ENCODE measurements around the gene SPRY1. TPM values are rescaled to one million over a fixed set of nuclear protein-coding genes. Genes with fewer than 3 reads are reported as not detected.

Gene SPRY1
- total RNA-seq, 2 experiments from 2014 or later = 50.7 to 53.2 TPM

DNA sequence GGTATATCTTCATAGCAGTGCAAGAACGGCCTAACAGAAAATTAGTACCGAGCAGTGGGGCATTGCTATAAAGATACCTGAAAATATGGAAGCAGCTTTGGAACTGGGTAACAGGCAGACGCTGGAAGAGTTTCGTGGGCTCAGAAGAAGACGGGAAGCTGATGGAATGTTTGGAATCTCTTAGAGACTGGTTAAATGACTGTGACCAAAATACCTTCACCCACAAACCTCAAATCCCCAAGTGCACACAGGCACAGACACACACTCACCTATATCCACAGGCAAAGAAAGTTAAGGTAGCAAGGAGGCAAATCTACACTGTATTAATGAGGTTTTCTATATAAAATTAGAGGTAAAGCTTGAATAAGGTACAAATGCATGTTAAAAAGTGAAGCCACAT is 14.6 kb upstream of the SPRY1 start:
- ChIA-PET POLR2A (no interaction called here), CTCF (interaction anchor here (0.6 to 1.4 kb wide), 2 partner anchors 10 to 189 kb away, joined by 3 to 4 read pairs; no protein-coding TSS in a partner anchor)
- no peak for DNase-seq
- Mint-ChIP-seq H3K27ac (no peak overlapping the region), H3K27me3 (ENCODE audit: low read depth) (peaks cover 17% of the 10 kb centered on the region), H3K9me3 (ENCODE audit: insufficient read depth) (no peaks in the 10 kb centered on the region), H3K4me1 (ENCODE audit: low read depth) (no peaks in the 10 kb centered on the region), H3K36me3 (ENCODE audit: low read depth) (no peaks in the 10 kb centered on the region), H3K4me3 (no peak overlapping the region)
- ATAC-seq = no peak

DNA sequence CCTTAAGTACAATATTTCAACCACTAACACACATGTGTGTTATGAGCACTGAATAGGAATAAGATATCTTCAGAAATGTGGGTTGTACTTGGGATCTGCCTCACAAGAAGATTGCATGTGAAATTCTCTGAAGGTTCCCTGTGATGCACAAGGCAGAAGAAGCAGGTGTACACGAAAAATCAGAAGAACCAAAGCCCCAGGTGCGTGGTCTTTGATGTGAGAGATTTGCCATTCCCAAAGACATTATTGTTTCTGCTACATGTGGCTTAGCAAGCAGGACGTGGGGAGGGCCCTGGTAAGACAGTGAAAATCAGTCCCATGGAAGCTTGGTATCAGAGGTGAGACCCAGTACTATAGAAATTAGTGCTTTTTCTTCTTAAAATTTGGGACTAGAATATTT is 13.0 kb upstream of the SPRY1 start:
- Mint-ChIP-seq H3K9me3 (ENCODE audit: insufficient read depth) (no peaks in the 10 kb centered on the region), H3K36me3 (ENCODE audit: low read depth) (no peaks in the 10 kb centered on the region), H3K27me3 (ENCODE audit: low read depth) (peaks cover 14% of the 10 kb centered on the region), H3K4me1 (ENCODE audit: low read depth) (no peaks in the 10 kb centered on the region), H3K4me3 (no peak overlapping the region), H3K27ac (no peak overlapping the region)
- ATAC-seq = no peak
- DNase-seq = no peak
- ChIA-PET CTCF (no interaction called here), POLR2A (no interaction called here)

DNA sequence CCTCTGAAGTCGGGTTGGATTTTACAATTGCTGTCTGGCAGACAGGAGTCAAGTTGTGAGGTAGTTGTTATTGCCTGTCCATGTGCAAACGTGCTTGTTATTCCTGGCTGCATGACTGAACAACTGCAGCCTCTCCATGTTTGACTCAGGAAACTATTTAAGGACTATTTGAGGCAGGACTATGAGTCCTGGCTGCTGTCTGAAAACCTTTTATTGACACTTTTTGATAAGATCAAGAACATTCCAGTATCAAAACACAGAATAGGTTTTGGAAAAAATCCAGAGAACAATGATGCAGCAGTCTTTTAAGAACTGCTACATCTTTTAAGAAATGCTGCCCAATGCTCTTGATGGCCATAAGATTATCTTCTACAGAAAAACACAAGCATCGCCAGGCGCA is 10.0 kb upstream of the SPRY1 start:
- Mint-ChIP-seq H3K4me1 (ENCODE audit: low read depth) (peaks cover 2% of the 10 kb centered on the region), H3K4me3 (no peak overlapping the region), H3K27me3 (ENCODE audit: low read depth) (peaks cover 12% of the 10 kb centered on the region), H3K36me3 (ENCODE audit: low read depth) (no peaks in the 10 kb centered on the region), H3K9me3 (ENCODE audit: insufficient read depth) (no peaks in the 10 kb centered on the region), H3K27ac (no peak overlapping the region)
- ChIA-PET POLR2A (no interaction called here), CTCF (interaction anchor here (1.1 to 1.2 kb wide), 2 partner anchors 10 to 274 kb away, joined by 3 to 4 read pairs; partner anchors contain the start of gene SPRY1)
- ATAC-seq (no peak), DNase-seq (no peak)

DNA sequence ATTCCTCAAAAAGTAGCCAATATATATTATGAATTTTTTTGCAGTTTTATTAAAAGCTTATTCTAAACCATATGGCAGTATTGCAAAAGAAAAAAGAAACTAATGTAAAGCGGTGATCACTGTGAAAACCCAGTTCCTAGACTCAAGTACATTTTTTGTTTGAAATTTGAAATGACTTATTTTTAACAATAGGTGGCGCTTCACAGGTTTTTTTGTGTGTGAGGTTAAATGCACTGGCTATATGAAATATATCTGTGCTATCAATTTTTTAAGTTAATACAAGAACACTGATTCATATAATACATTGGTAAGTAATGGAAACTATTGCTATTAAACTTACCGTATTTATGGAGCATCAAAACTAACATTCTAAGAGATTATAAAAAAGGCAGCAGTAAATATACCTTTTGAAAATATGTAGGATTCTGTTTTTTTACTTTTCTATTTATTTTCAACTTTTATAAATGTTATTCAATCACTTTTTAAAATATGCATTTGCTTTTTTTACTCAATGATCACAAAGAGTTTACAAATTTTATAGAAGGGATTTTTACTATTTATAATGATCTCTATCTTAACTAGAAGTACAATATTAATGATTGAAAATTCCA is 5.6 kb upstream of the SPRY1 start:
- Mint-ChIP-seq H3K27ac (no peak overlapping the region), H3K27me3 (ENCODE audit: low read depth) (peaks cover 10% of the 10 kb centered on the region), H3K4me1 (ENCODE audit: low read depth) (peaks cover 2% of the 10 kb centered on the region), H3K9me3 (ENCODE audit: insufficient read depth) (no peaks in the 10 kb centered on the region), H3K4me3 (no peak overlapping the region), H3K36me3 (ENCODE audit: low read depth) (no peaks in the 10 kb centered on the region)
- ChIA-PET CTCF (interaction anchor here (0.9 to 5.2 kb wide), 13 partner anchors 8 to 281 kb away, joined by 3 to 27 read pairs (median 3); no protein-coding TSS in a partner anchor), POLR2A (interaction anchor here (1.1 kb wide), 1 partner anchor 217 kb away, joined by 3 read pairs; no protein-coding TSS in a partner anchor)
- ATAC-seq (no peak), DNase-seq (no peak)

DNA sequence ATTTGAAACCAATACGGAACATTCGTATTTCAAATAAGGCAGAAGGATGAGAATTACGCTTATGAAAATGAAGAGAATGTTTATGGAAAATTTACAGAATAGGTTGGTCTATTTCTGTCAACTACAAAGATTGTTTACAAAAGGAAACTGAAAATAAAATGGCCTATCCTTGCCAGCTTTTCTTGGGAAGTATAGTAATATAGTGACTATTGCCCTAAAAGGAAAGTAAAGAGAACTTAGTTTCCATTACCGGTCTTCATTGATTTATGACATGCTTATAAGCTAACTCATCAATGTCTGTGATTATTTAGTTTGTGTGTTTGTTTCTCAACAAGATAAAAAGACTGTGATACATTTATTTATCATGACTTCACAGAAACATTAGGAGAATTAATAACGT is 2.9 kb upstream of the SPRY1 start:
- H3K4me3 Mint-ChIP-seq = no peak overlapping the region
- H3K4me1 Mint-ChIP-seq (ENCODE audit: low read depth) = peaks cover 7% of the 10 kb centered on the region
- no peak overlapping the region for H3K27ac Mint-ChIP-seq
- ATAC-seq (no peak), DNase-seq (no peak)
- CTCF ChIA-PET = interaction anchor here (0.7 to 5.2 kb wide), 6 partner anchors 12 to 460 kb away, joined by 3 to 27 read pairs (median 3); no protein-coding TSS in a partner anchor
- no peaks in the 10 kb centered on the region for H3K9me3 Mint-ChIP-seq (ENCODE audit: insufficient read depth)
- H3K36me3 Mint-ChIP-seq (ENCODE audit: low read depth) = peaks cover 10% of the 10 kb centered on the region
- peaks cover 5% of the 10 kb centered on the region for H3K27me3 Mint-ChIP-seq (ENCODE audit: low read depth)
- POLR2A ChIA-PET = no interaction called here

DNA sequence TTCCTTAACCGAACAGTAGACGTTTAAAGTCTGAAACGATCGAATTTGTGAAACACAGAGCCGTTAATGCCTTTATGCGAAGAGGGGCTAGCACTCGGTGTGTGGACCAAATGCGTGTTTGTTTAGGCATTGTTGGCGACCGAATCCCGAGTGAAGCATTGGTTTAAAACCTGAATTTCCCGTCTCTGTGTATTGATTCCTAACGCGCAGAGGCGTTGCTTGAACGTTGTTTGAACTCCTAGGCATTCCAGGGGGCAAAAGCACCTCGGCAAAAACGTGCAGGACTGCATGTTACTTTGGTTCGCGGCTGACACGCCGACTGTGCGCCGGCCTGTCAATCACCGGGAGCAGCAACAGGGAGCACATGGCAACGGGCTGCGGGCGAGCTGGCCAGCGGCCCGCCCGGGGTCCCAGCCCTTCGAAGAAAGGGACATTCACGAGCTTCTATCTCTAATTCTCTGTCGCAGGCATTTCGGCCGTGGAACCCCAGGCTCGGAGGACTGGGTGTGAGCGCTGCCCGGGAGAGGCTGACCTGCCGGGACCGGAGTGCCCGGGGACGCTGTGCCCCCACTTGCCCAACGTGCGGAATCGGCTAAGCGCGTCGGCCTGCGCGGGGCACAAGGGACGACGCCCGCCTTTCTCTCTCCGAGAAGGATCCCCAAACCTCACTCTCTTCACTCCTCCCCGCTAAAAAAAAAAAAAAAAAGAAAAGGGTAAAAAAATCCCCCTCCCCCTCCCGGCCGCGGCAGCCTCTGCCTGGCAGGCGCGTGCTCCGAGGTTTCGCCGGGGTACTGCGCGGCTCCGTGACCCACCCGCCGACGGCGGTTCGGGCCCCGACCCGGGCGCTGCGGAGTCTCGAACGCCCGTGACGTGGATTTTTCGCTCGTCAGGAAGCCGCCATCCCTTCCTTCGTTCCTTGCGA is 810 bp downstream of the SPRY1 start:
- CTCF ChIA-PET = interaction anchor here (0.8 to 5.3 kb wide), 21 partner anchors 11 to 474 kb away, joined by 3 to 69 read pairs (median 4); no protein-coding TSS in a partner anchor

DNA sequence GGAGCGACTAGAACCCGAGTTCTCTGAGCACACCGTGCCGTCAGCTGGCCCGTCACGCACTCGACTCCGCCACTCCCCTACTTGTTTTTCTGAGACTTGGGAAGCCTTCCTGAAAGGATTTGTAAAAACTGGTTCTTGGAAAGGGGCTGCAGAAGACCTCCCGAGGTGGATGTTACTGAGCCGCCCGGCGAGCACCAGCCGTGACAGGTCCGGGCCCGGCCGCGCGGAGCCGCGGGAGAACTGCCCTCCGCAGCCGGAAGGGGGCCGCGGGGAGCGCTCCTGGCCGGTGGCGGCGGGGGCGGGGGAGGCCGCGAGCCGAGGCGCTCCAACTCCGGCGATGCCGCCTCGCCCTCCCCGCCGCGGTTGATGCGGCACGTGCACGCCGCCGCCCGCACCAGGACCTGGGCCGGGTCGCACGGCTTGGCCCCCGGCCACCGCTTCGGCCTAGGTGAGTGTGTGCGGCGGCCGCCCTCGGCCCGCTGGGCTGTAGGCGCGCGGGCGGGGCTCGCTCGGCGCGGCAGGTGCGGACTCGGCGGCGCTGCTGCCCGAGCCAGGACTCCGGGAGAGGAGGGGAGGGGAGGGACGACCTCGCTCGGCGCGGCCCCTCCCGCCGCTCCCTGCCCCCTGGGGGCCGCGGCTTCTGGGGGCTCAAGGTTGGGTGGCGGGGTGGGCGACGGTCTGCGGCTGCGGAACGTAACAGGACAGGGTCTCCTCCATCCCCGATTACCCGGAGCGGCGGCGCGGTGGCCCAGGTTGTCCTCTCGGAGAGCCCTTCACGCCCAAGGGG is 1.7 kb downstream of the SPRY1 start:
- H3K4me1 Mint-ChIP-seq (ENCODE audit: low read depth) = peaks cover 37% of the 10 kb centered on the region
- ATAC-seq = peak; percentile 65
- POLR2A ChIA-PET = interaction anchor here (0.8 to 5.4 kb wide), 16 partner anchors 9 to 202 kb away, joined by 3 to 45 read pairs (median 8); no protein-coding TSS in a partner anchor
- H3K27ac Mint-ChIP-seq = peak overlapping the region; percentile 91
- H3K27me3 Mint-ChIP-seq (ENCODE audit: low read depth) = no peaks in the 10 kb centered on the region
- H3K9me3 Mint-ChIP-seq (ENCODE audit: insufficient read depth) = no peaks in the 10 kb centered on the region
- peak; percentile 83 for DNase-seq
- CTCF ChIA-PET = interaction anchor here (0.6 to 5.3 kb wide), 21 partner anchors 13 to 924 kb away, joined by 3 to 69 read pairs (median 4); no protein-coding TSS in a partner anchor
- H3K4me3 Mint-ChIP-seq = peak overlapping the region; percentile 94
- H3K36me3 Mint-ChIP-seq (ENCODE audit: low read depth) = peaks cover 51% of the 10 kb centered on the region

More for the DNA sequence above, 810 bp downstream of the SPRY1 start:
- H3K9me3 Mint-ChIP-seq (ENCODE audit: insufficient read depth) = no peaks in the 10 kb centered on the region
- peaks cover 43% of the 10 kb centered on the region for H3K36me3 Mint-ChIP-seq (ENCODE audit: low read depth)
- POLR2A ChIA-PET = interaction anchor here (0.6 to 5.4 kb wide), 15 partner anchors 9 to 475 kb away, joined by 3 to 45 read pairs (median 5); partner anchors contain the start of gene NUDT6
- peak overlapping the region; percentile 91 for H3K27ac Mint-ChIP-seq
- peak overlapping the region; percentile 94 for H3K4me3 Mint-ChIP-seq
- H3K27me3 Mint-ChIP-seq (ENCODE audit: low read depth) = no peaks in the 10 kb centered on the region
- ATAC-seq = peak; percentile 21
- H3K4me1 Mint-ChIP-seq (ENCODE audit: low read depth) = peaks cover 29% of the 10 kb centered on the region
- DNase-seq = peak; percentile 67

DNA sequence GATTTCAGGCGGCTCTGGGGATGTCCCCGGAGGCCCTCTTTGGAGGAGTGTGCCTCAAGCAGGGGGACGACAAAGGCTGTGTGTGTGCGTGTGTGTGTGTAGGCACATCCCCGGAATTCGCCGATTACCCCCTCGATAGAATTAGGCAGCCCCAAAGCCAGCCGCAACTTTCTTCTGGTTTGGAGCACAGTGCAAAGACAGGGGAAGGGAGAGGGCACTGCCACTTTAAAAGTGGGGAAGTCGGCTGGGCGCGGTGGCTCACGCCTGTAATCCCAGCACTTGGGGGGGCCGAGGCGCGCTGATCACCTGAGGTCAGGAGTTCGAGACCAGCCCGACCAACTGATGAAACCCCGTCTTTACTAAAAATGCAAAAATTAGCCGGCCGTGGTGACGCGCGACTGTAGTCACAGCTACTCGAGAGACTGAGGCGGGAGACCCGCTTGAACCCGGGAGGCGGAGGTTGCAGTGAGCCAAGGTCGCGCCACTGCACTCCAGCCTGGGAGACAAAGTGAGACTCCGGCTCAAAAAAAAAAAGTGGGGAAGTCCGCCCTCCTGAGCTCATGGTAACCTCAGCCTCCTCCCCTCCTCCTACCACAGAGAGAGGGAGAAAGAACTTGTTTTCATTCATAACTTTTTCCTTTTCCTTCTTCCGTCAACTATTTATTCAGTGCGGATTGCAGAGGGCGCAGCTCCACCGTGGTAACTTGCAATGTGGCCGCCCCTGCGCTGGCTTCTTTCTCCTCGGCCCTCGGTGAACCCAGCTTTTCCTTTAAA is 2.4 kb downstream of the SPRY1 start:
- H3K4me3 Mint-ChIP-seq = peak overlapping the region; percentile 86
- no peaks in the 10 kb centered on the region for H3K9me3 Mint-ChIP-seq (ENCODE audit: insufficient read depth)
- DNase-seq (peak; percentile 74), ATAC-seq (peak; percentile 32)
- ChIA-PET CTCF (interaction anchor here (0.6 to 5.3 kb wide), 29 partner anchors 8 to 924 kb away, joined by 3 to 69 read pairs (median 3); no protein-coding TSS in a partner anchor), POLR2A (interaction anchor here (0.6 to 5.4 kb wide), 15 partner anchors 12 to 374 kb away, joined by 3 to 45 read pairs (median 6); no protein-coding TSS in a partner anchor)
- H3K36me3 Mint-ChIP-seq (ENCODE audit: low read depth) = peaks cover 59% of the 10 kb centered on the region
- H3K4me1 Mint-ChIP-seq (ENCODE audit: low read depth) = peaks cover 43% of the 10 kb centered on the region
- peak overlapping the region; percentile 90 for H3K27ac Mint-ChIP-seq
- H3K27me3 Mint-ChIP-seq (ENCODE audit: low read depth) = no peaks in the 10 kb centered on the region

DNA sequence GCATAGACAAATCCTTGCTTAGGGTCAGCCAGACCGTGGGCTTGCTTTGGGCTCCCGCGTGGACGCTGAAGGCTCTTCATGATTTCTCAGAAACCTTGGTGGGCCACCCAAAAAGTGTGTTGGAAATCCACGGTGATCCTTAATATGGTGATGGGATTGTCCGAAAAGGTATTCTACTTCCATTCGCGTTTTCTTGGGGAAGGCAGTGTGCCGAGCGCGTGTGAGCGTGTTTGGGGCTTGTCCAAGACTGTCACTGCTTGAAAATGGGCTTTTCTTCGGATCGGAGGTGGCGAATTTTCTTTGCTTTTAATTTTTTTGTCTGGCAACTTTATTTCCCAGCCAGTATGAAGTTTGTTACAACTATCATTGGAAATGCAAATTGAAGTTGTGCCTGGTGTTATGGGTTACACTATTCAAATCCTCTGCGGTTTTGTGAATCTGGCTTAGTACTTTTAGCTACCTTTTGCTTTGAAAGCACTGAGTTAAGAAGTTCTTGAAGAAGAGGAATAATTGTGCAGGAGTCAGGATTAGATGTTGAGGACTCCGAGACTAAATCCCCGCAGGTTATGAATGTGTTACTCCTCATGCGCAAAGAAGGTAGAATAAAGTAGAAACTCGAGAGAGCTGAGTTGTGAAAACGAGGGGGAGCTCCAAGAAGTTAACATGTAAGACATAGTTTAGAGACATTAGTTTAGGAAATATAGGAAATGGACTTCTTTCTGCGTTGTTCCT is 3.2 kb downstream of the SPRY1 start:
- CTCF ChIA-PET = interaction anchor here (0.7 to 5.3 kb wide), 24 partner anchors 9 to 923 kb away, joined by 3 to 69 read pairs (median 4); no protein-coding TSS in a partner anchor
- Mint-ChIP-seq H3K27ac (peak overlapping the region; percentile 90), H3K4me1 (ENCODE audit: low read depth) (peaks cover 49% of the 10 kb centered on the region), H3K4me3 (peak overlapping the region; percentile 86), H3K9me3 (ENCODE audit: insufficient read depth) (no peaks in the 10 kb centered on the region), H3K27me3 (ENCODE audit: low read depth) (no peaks in the 10 kb centered on the region), H3K36me3 (ENCODE audit: low read depth) (peaks cover 66% of the 10 kb centered on the region)
- no peak for ATAC-seq
- no peak for DNase-seq
- POLR2A ChIA-PET = interaction anchor here (0.6 to 5.4 kb wide), 18 partner anchors 10 to 373 kb away, joined by 3 to 45 read pairs (median 4); no protein-coding TSS in a partner anchor

Data from activated CD8-positive, alpha-beta T cell treated with anti-CD3 and anti-CD28 coated beads, Interleukin-2, amount 10 ng/mL, durations not matched to agents 7 days and 5 days (primary cell).